Tibial artery (tissue), 4 donors: ENCODE results near the gene DUSP7.
A peak's percentile ranks its signal among the peaks of the same experiment; 100 is the strongest.

Experiments
- DNase-seq, 2 donors: peaks; one replicate each; pipeline ENCODE4 v3.0.0-alpha.2; 2019
- H3K27ac ChIP-seq, 2 donors: fragments of 200-600 bp; sonication (generic) in 1 of 2; 1 replicate in 1 of 2; 2 replicates in 1 of 2; pipeline ENCODE4 v1.5.1; 2018 to 2019; ENCODE audit warnings: mild to moderate bottlenecking in 1 of 2
- H3K27me3 ChIP-seq, 2 donors: fragments of 200-600 bp; sonication (generic) in 1 of 2; one replicate each; pipeline versions ENCODE4 v1.5.1 to v1.6.0; 2016 to 2019
- H3K36me3 ChIP-seq, 3 donors: fragments of 200-600 bp; sonication (generic) in 2 of 3; one replicate each; pipeline ENCODE4 v1.5.1; 2016 to 2019; ENCODE audit warnings: mild to moderate bottlenecking in 2 of 3
- H3K4me1 ChIP-seq, 4 donors: fragments of 200-600 bp; sonication (generic) in 2 of 4; 1 replicate in 3 of 4; 2 replicates in 1 of 4; pipeline ENCODE4 v1.5.1; 2016 to 2019
- H3K4me3 ChIP-seq, 2 donors: fragments of 200-600 bp; sonication (generic) in 1 of 2; 1 replicate in 1 of 2; 2 replicates in 1 of 2; pipeline ENCODE4 v1.5.1; 2018 to 2019; ENCODE audit warnings: mild to moderate bottlenecking in 2 of 2
- H3K9me3 ChIP-seq, 3 donors: fragments of 200-600 bp; sonication (generic) in 1 of 3; one replicate each; pipeline ENCODE4 v1.5.1; 2016 to 2019
- intact Hi-C: fragments of 100-400 bp; cut with DNase I; formaldehyde crosslinking; loops from one replicate; pipeline ENCODE4 v1.15.0; 2023; ENCODE audit warnings: low total_unique reads
- TF ChIP-seq, protein P1 (sequence below), 2 experiments: fragments of 200-600 bp in 1 of 2; fragments of 450-650 bp in 1 of 2; IDR thresholded peaks; one replicate each; pipeline ENCODE4 v1.5.1; 2017 to 2019; ENCODE audit warnings: antibody characterized with exemption in 2 of 2, mild to moderate bottlenecking in 1 of 2, moderate library complexity in 1 of 2

Gene DUSP7

GRCh38 chr3:52091586-52092270, 35.4 kb upstream of the DUSP7 start:
- TF ChIP-seq, protein P1, sequence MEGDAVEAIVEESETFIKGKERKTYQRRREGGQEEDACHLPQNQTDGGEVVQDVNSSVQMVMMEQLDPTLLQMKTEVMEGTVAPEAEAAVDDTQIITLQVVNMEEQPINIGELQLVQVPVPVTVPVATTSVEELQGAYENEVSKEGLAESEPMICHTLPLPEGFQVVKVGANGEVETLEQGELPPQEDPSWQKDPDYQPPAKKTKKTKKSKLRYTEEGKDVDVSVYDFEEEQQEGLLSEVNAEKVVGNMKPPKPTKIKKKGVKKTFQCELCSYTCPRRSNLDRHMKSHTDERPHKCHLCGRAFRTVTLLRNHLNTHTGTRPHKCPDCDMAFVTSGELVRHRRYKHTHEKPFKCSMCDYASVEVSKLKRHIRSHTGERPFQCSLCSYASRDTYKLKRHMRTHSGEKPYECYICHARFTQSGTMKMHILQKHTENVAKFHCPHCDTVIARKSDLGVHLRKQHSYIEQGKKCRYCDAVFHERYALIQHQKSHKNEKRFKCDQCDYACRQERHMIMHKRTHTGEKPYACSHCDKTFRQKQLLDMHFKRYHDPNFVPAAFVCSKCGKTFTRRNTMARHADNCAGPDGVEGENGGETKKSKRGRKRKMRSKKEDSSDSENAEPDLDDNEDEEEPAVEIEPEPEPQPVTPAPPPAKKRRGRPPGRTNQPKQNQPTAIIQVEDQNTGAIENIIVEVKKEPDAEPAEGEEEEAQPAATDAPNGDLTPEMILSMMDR (IDR thresholded peaks at IDR 0.05): no peak

GRCh38 chr3:52090933-52091468, 34.6 kb upstream of the DUSP7 start:
- no peak overlapping the region for H3K4me3 ChIP-seq
- TF ChIP-seq, protein P1 (IDR thresholded peaks at IDR 0.05): no peak
- no peaks in the 10 kb centered on the region for H3K27me3 ChIP-seq
- H3K36me3 ChIP-seq: no peaks in the 10 kb centered on the region
- H3K9me3 ChIP-seq: no peaks in the 10 kb centered on the region
- peak overlapping the region; percentile 88 to 94 for H3K27ac ChIP-seq
- H3K4me1 ChIP-seq: peaks cover 0 to 77% (median 62%) of the 10 kb centered on the region in 4 donors
- DNase-seq: no peak
- intact Hi-C loops: loop anchor here (5.0 kb wide), 1 partner anchor 34 kb away; the partner anchor contains the start of gene DUSP7

More at GRCh38 chr3:52091586-52092270, 35.4 kb upstream of the DUSP7 start:
- peak; percentile 58 to 84 for DNase-seq
- Histone ChIP-seq H3K27me3 (no peaks in the 10 kb centered on the region), H3K27ac (peak overlapping the region; percentile 88 to 94), H3K36me3 (no peaks in the 10 kb centered on the region), H3K4me1 (peaks cover 0 to 76% (median 62%) of the 10 kb centered on the region in 4 donors), H3K4me3 (no peak overlapping the region), H3K9me3 (no peaks in the 10 kb centered on the region)
- intact Hi-C loops: loop anchor here (5.0 kb wide), 1 partner anchor 34 kb away; the partner anchor contains the start of gene DUSP7

DNA sequence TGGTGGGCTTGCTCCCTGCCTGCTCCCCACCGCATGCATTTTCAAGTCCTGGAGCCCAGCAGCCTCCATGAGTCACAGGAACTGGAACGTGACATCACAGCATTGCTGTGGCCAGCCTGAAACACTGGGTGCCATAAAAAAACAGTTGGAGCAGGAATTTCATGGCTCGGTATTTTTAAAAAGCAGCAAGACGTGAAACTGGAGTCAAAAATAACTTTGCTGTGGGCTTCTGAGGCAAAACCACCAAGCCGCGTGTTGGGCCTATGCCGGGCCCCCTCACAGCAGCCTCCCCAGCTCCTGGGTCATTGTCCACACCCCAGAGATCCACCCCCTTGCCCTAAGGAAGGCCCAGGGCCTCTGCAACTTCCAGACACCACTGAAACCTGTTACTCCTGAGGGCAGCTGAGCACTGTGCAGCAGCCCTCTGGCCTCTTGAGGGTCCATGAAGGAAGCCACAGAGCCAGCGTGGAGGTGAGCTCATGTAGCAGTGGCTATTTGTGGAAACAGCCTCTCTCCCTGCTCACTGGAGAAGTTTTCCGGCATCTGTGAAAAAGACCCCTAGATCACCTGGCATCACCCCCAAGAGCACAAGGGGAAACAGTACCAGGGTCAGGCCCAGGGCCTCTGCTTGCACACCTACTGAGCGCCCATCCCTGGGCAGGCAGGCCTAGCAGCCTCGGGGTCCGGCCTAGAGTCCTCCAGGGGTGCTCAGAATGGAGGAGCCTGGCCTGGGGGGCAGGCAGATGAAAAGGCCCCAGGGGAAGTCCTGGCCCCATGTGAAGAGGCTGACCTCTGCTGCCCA, 34.0 kb upstream of the DUSP7 start:
- no peaks in the 10 kb centered on the region for H3K27me3 ChIP-seq
- no peaks in the 10 kb centered on the region for H3K36me3 ChIP-seq
- H3K9me3 ChIP-seq: no peaks in the 10 kb centered on the region
- H3K4me1 ChIP-seq: peaks cover 0 to 77% (median 62%) of the 10 kb centered on the region in 4 donors
- H3K27ac ChIP-seq: peak overlapping the region; percentile 88 to 94
- no peak overlapping the region for H3K4me3 ChIP-seq
- DNase-seq: peak; percentile 73 to 91
- intact Hi-C loops: loop anchor here (5.0 kb wide), 1 partner anchor 33 kb away; the partner anchor contains the start of gene DUSP7
- TF ChIP-seq, protein P1 (IDR thresholded peaks at IDR 0.05): no peak

DNA sequence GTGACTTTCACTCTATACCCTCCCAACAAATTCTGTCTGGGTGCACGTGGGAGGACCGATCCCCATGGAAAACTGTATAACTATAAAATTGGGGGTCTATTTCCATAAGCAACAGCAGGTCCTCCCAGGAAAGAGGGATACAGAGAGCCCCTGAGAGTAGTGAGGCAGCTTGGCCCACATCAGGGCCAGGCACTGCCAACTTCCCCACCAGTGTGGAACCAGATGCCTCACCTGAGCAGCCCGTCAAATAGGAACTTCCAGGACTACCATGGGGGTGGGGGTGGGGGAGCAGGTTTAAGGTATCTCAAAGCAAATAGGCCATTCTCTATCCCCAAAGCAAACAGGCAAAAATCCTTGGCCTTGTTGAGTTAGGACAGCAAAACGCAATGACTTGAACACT, 33.3 kb upstream of the DUSP7 start:
- intact Hi-C loops: loop anchor here (5.0 kb wide), 1 partner anchor 32 kb away; the partner anchor contains the start of gene DUSP7
- no peak for DNase-seq
- Histone ChIP-seq H3K27me3 (no peaks in the 10 kb centered on the region), H3K36me3 (no peaks in the 10 kb centered on the region), H3K4me1 (peaks cover 0 to 77% (median 62%) of the 10 kb centered on the region in 4 donors), H3K9me3 (no peaks in the 10 kb centered on the region), H3K4me3 (no peak overlapping the region), H3K27ac (peak overlapping the region; percentile 88 to 94)
- TF ChIP-seq, protein P1 (IDR thresholded peaks at IDR 0.05): no peak

DNA sequence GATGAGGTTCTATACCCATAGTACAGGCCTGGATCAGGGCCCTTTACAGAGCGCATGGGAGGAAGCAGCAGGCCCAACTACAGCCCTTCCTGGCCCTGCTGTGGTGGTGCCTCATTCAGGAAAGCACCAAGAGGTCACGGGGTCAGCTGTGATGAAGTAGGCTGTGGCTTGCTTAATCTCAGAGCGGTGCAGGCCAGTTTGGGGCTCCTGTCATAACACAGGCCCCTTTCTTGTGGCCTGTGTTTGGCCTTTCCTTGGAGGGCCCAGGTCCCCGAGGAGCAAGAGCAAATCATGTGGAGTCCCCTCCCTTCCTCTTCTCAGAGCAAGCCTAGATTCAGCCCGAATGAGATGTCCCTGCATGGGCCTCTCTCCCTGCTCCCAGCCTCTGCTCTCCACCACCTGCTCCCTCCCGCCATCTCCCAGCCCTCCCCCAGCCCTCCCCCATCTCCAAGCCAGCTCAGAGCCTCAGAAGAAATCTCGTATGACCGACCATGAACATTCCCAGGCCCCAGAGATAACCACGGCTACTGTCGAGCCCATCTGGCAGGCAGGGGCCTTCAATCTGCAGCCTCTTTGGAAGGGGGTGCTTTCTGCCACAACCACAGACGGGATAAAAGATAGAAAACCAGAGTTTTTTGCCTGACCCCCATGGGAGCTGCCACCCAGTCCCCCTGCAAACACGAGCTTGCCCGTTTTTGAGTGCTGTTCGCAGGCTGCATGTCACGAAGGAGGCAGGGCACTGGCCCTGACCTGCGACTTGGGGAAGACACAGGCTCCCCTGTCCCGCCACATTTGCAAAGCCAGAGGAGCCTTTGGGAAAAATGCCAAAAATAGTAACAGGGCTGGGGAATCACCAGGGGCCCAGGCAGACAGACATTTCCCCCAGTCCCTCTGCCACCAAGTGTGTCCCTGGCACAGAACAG, 32.3 kb upstream of the DUSP7 start:
- TF ChIP-seq, protein P1 (IDR thresholded peaks at IDR 0.05): no peak
- Histone ChIP-seq H3K27ac (peak overlapping the region; percentile 88 to 94), H3K4me3 (no peak overlapping the region), H3K27me3 (no peaks in the 10 kb centered on the region), H3K4me1 (peaks cover 0 to 70% (median 59%) of the 10 kb centered on the region in 4 donors), H3K9me3 (no peaks in the 10 kb centered on the region), H3K36me3 (no peaks in the 10 kb centered on the region)
- intact Hi-C loops: no loop called here
- DNase-seq: peak; percentile 65 to 78
